T-helper 9 cell (primary cell): Measurements from ENCODE around the gene DNASE1L1.
A peak's percentile ranks its signal among the peaks of the same experiment; 100 is the strongest.

Source experiments
- DNase-seq: peaks from one replicate; pipeline ENCODE4 v3.0.0-alpha.2; 2020
- total RNA-seq, 2 donors: gene quantifications; one replicate each; lab custom pipeline; 2026; lab: John Stamatoyannopoulos, UW

The DNASE1L1 gene, protein sequence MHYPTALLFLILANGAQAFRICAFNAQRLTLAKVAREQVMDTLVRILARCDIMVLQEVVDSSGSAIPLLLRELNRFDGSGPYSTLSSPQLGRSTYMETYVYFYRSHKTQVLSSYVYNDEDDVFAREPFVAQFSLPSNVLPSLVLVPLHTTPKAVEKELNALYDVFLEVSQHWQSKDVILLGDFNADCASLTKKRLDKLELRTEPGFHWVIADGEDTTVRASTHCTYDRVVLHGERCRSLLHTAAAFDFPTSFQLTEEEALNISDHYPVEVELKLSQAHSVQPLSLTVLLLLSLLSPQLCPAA
- 20.0 to 26.2 reads per million in 2 donors for total RNA-seq

DNA sequence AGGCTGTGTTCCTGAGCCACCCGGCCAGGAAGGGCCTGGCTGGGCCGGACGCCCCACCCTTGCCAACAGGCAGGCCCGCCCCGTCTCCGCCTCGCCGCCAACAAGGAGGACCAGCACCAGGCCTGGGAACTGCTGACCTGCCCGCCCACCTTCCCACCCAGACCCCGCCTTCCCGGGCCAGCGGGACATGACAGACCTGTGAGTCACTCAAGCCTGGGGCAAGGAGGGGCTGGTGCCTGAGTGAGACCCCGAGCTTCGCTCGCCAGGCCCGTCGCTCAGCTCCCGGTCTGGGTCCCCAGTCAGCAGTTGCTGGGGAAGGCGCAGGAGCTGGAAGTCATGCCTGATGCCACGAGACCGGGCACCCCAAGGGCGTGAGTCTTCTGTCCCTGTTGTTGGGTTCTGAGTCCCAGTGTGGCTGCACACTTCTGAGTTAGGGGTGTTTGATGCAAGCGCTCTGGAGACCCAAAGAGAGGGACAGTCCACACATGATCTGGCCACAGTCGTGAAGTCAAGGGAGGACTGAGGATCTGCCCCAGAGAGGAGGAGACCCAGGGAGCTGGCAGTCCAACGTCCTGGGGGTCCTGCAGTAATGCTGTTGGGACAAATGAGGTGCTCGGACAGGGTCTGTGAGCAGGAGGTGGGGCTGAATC, at the start of gene DNASE1L1:
Gene DNASE1L1, minus strand, starts transcription at position 33 of the 650 bp plus-strand sequence. CDS start 3,686 bp downstream, outside the sequence.
- no peak for DNase-seq

DNA sequence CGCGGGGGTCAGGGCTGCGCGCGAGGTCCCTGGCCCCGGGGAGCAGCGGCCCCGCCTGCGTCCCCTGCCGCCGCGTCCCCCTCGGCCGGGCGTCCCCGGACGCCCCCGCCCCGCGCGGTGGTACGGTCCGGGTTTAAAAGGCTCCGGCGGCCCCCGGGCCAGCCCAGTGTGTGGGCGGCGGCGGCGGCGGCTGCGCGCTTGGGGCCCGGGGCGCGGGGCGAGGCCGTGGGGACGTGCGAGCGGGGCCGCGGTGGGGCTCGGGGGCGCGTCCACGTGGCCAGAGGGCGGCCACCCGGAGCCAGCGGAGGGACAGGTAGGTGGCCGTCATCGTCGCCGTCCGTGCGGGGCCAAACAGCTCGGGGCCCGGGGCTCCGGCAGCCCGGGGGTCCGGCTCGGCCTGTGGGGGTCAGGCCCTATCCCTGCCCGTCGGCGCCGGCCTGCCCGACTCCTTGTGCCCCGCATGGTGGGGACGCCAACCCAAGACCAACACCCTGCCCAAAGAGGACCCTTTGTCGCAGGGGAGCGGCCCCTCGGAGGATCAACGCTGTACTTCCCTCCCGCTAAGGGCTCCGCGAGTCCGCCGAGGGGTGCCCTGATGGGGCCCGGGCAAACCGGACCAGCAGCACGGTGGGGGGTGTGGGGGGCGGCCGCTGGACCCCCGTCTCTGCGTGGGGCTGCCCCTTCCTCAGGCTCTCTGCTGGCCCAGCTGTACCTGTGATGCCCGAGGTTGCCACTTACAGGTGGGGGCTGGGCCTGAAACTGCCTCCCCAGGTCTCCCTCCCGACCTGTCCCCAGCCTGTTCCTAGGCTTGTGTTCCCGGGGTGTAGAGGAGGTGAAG, 49.3 kb upstream of the DNASE1L1 start, which contains the start of gene PLXNA3:
Gene PLXNA3, plus strand, starts transcription at position 166 of the 838 bp plus-strand sequence. CDS start 1,903 bp downstream, outside the sequence.
- DNase-seq = peak; percentile 67

DNA sequence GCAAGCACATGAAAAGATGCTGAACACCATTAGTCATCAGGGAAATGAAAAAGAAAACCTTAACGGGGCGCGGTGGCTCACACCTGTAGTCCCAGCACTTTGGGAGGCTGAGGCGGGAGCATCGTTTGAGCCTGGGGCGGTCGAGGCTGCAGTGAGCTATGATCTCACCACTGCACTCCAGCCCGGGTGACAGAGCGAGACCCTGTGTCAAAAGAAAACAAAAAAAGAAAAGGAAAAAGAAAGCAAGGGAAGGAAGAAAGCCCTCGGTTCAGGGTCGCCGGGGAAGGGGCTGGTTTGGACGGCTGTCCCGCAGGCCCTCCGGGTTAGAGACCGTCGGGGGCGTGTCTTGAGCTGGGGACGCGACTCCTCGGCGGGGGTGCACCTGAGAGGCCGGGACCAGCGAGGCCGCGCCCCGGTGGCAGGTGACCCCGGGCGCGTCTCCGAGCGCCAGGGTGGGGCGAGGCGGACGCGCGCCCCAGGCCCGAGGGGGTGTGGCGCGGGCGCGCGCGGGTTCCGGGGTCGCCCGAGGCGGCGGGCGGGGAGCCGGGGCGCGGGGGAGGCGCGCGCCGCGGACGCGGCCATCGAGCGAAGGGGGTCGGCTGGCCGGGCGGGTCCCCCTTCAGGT, 48.5 kb upstream of the DNASE1L1 start:
- peak; percentile 42 for DNase-seq

DNA sequence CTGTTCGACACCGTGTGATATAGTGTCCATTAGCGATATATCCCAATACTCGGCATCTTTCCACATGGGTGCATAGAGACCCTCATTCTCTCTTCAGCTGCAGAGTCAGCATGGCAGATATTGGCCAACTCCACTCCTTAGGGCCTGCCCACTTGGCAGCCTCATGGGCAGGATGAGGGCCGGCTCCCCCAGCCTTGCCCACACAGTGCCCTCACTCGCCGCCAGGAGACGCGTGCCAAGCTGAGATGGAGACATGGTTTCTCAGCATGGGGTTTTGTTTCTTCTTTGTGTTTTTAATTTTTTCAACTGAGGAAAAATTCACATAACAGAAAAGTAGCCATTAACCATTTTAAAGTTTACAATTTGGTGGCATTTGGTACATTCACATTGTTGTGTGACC, 43.8 kb upstream of the DNASE1L1 start:
- DNase-seq = no peak

DNA sequence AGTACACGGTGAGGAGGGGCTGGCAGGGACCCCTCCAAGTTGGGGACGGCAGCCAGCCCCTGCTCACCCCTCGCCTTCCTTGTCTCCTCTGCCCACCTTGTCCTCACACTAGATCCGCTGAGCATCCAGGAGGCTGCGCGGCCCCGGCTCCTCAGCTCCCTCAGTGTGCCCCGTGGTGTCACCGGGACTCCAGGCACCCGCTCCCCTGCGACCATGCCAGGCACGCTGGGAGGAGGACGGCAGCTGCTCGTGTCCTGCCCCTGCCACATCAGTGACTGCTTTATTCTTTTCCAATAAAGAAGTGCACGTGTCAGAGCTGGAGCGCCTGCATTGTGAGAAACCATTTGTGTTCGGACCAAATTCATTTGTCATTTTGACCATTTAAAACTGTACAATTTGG, 41.3 kb upstream of the DNASE1L1 start:
- no peak for DNase-seq

DNA sequence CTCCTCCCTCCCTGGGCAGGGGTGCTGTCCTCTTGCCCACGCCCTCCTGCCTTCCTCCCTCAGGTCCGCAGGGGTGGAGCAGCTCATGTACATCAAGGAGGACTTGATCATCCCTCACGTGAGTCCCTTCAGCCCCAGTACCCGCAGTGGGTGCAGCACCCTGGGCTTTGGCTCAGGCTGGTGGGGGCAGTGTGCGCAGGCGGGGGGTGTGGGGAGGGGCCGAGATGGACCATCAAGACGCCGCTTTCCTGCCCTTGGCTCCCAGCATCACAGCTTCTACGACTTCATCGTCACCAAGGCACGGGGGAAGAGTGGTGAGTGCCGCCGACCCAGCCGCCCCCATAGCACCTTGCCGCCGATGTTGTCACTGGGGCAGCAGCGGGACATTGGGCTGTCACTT, 40.6 kb upstream of the DNASE1L1 start:
- no peak for DNase-seq

DNA sequence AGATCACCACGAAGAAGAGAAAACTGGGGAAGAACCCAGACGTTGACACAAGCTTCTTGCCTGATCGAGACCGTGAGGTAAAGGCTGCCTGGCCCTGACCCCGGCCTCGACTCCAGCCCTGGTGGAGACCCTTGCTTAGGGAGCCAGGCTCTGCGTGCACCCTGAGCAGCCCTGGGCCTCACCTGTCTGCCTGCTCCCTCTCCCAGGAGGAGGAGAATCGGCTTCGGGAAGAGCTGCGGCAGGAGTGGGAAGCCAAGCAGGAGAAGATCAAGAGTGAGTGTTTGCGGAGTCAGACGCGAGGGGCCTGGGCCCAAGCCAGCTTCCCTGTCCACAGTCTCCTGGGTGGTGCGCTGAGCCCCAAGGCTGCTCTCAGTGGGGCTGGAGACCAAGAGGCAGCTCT, 39.4 kb upstream of the DNASE1L1 start:
- DNase-seq = no peak

DNA sequence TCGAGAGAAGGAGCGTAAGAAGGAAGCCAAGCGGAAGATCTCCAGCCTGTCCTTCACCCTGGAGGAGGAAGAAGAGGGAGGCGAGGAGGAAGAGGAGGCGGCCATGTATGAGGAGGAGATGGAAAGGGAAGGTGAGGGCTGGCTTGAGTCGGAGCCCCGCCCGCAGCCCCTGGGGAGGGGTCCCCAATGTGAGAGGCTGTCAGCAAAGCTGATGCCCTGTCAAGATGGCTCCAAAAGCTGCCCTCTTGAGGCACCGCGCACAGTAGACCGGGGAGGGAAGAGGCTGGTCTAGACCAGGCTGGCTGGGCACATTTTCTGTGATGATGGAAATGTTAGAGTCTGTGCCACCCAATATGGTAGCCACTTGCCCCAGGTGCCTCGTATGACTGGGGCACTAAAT, 37.4 kb upstream of the DNASE1L1 start:
- no peak for DNase-seq

DNA sequence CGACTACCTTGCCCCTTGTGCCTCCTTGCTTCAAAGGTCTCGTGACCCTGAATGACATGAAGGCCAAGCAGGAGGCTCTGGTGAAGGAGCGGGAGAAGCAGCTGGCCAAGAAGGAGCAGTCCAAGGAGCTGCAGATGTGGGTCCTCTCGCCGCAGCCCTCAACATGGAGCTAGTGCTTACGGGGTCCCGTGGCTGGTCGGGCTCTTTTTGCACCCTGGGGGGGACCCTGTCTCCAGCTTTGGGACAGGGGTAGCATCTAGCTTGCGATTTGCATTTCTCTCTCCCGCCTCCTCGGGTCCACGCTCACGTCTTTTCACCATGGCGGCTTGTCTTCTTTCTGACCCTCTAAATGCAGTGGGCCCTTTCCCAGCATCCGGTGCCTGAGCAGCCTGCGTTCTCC, 36.7 kb upstream of the DNASE1L1 start:
- no peak for DNase-seq

DNA sequence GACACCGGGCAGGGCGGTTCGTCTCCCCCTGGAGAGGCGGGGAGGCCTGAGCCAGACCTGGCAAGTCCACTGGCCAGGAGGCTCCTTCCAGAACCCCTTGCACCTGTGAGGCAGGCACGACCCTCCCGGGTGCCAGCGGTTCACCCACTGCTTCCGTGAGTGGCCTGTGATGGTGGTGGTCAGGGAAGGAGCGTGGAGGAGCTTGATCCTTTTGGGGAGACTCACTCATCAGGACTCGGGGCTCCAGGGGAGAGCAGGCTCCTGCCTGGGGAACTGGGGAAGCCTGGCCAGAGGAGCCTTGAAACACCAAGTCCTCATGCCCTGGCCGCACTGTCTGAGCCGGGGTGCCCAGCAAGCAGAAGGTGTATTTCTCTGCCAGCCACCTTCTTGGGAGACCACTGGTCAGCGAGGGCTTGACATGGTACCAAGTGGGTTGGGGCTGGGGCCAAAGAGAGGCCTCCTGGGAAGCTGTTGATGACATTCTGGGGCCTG, 35.7 kb upstream of the DNASE1L1 start:
- DNase-seq = no peak

DNA sequence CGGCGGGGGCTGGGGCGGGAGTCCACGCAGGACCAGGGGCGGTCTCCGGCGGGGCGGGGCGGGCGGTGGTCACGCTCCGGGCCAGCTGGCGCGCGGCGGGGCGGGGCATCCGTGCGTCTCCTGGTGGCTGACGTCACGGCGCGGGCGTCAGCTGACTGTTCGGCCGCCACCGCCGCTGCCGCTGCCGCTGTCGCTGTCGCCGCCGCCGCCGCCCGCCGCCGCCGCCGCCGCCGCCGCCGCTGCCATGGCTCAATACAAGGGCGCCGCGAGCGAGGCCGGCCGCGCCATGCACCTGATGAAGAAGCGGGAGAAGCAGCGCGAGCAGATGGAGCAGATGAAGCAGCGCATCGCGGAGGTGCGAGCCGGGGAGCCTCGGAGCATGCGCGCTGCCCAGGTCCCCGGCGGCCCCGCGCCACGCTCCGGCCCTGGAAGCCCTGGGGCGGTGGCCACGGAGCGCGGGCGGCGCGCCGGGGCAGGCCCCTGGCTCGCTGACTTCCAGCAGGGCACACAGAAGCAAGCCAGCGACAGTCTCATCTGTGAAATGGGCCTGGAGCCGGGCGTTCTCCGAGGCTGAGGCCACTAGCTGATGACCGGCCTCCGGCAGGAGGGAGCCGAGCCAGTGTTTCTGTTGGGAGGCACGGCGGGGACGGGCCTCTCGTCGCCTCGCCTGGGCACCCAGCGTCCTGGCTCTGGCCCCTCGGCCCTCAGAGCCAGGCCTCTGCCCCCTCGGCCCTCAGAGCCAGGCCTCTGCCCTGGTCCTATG, 35.1 kb upstream of the DNASE1L1 start, which contains the start of gene FAM50A:
Gene FAM50A, plus strand, starts transcription at position 150 of the 763 bp plus-strand sequence. Its CDS starts 95 bp downstream, at position 245.
- peak; percentile 62 for DNase-seq

DNA sequence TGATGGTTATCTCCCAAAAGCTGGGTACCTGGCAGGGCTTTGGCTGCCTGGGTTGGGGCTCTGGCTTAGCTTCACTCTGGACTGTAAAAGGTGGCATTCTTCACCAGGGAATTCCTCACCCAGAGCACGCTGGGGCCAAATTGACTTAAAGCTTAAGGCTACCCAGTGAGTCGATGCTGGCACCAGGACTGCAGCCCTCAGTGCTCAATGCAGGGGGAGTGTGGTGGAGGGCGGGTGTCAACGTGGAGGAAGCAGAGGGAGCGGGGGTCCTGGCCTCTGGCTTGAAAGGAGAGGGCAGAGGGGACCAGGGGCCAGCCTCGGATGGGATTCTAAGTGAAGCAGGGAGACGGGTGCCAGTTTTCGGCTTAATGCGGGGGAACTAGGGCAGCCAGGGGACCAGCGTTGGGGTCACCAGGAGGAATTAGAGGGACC, 34.4 kb upstream of the DNASE1L1 start:
- no peak for DNase-seq

DNA sequence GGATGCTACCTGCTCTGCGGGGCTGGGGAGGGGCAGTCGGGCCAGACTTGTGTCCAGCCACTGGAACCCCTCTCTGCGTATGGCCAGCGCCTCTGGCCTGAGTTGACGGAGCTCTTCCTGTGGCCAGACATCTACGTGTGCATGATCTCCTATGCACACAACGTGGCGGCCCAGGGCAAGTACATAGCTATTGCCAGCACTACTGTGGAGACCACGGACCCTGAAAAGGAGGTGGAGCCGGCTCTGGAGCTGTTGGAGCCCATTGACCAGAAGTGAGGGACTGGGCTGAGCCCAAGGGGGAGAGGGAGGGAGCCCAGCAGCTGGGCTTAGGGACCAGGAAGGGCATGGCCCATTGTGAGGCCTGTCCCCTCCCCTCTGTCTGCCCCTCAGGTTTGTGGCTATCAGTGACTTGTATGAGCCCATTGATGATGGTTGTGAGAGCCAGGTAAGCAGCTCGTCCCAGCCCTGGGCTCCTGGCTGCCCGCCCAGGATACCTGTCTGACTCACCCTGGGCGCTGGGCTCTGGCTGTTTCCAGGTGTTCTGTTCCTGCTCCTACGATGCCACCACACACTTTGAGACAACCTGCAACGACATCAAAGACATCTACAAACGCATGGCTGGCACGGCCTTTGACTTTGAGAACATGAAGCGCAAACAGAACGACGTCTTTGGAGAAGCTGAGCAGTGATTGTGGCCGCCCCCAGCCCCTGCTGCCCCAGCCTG, 33.1 kb upstream of the DNASE1L1 start:
- no peak for DNase-seq

DNA sequence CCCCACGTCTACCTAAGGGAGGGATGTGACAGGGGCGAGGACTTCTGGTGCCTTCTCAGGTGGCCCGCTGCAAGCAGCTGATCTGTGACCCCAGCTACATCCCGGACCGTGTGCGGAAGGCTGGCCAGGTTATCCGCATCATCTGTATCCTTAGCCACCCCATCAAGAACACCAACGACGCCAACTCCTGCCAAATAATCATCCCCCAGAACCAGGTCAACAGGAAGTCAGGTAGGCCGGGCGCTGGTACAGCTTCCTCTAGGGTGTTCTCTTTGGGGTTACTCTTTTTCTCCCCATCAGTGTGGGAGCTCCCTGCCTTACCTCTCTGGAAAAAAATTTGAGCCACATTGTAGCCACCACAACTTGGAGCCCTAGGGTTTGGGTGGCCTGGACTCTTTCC, 32.5 kb upstream of the DNASE1L1 start:
- DNase-seq = no peak

DNA sequence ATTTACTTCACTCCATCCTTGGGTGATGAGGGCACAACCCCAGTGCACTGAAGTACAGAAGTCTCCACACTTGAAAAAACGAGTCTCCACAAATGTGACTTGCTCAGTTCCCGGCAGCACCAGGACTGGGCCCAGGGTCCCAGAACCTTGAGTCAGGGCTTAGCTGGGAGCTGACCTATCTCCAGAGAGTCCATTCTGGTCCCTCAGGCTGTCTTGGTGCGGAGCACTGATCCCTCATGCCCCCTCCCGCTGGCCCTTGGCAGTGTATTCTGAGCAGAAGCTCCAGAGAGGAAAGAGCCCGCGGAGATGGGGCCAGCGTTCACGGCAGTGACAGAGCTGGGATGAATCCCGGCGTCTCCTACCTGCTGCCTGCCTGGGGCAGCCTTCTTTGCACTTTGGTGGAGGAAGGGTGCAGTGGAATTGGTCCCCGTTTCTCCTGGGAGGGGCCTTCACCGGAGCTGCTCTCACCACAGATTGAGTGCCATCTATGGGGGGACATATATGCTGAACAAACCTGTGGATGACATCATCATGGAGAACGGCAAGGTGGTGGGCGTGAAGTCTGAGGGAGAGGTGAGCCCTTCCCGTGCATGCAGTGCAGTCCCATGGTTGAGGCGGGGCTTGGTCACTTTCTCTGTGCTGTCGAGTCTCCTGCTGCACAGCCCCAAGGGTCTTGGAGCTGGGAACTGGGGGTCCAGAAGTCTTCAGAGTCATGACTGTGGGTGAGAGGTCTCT, 31.7 kb upstream of the DNASE1L1 start:
- no peak for DNase-seq

DNA sequence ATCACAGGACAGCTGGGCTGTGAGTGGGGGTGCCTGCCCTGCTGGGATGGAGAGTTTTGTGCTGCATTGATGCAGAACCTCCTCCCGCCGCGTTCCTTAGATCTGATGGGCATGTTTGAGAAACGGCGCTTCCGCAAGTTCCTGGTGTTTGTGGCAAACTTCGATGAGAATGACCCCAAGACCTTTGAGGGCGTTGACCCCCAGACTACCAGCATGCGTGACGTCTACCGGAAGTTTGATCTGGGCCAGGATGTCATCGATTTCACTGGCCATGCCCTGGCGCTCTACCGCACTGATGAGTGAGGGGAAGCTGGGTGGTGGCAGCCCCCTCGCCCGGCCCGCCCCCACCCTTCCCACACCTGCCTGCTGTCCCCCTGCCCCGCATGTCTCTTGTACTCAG, 30.8 kb upstream of the DNASE1L1 start:
- no peak for DNase-seq

DNA sequence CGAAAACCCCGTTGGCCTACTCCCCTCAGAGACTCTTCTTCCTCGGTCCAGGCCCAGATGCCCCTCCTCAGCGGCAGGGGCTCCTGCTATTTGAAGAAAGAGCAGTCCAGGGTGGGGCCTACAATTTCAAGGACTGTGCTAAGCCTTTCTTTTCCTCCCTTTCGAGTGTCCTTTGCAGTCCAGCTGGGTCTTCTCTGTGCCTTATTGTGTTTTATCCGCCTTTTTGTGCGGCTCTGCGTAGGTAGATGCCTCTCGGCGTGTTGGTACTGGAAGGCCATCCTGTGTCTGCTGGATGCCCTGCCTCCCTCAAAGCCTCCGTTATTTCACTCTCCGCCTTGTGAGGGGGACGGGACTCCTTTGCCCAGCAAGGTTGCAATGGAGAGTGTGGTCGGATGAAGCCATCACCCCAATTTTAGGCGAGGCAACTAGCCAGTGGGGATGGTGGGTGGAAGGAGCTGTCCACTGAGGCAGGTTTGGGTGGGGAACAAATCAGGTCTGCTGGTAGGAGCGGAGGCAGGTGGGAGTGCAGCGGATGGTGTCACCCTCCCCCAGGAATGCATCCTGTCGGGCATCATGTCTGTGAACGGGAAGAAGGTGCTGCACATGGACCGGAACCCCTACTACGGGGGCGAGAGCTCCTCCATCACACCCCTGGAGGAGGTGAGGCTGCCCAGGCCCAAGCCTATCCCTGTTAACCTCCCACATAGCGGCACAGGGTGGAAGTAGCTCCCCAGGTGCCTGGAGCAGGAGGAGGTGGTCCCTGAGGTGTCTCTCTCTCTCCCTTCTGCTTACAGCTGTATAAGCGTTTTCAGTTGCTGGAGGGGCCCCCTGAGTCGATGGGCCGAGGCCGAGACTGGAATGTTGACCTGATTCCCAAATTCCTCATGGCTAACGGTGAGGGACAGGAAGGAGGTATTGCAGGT, 29.2 kb upstream of the DNASE1L1 start:
- DNase-seq = no peak

DNA sequence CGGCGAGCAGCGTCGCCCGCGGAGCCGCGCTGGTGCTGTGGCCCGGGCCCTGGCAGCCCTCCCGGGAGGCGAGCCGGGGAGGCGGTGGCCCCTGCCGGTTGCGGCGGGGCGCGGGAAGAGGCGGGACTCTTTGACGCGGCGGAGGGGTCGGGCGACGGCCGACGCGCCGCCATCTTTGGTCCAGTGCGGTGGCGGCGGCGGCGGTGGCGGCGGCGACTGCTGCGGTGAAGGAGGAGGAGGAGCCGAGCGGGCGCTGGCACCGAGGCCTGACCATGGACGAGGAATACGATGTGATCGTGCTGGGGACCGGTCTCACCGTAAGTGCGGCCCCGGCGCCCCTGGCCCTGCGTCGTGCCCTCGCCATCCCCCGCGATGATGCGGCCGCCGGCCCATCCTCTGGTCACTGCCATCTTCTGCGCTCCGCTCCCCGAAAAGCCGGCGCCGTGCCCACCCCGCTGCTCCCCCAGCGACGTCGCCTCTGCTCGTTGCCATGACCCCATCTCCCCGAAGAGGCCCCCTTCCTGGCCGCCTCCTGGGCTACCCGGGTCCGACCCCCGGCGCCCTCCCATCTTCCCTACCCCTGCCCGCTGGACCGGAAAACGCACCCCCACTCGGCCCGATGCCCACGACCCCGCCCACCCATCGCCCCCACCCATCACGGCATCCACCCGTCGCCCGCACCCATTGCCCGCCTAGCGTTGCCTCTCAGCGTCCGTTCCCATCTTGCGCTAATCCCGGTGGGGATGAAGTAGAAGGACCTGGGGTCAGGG, 28.1 kb upstream of the DNASE1L1 start, which contains the start of gene GDI1:
Gene GDI1, plus strand, starts transcription at position 172 of the 770 bp plus-strand sequence. Its CDS starts 101 bp downstream, at position 273.
- DNase-seq = peak; percentile 59
